NCI-H345 treated with DMSO at 0.1 percent for 48 hours (cell line): Measurements from ENCODE around the gene NTRK3.

Source experiments
- DNase-seq: peaks from one replicate; lab custom pipeline; 2025; ENCODE audit not compliant: unreplicated experiment; lab: John Stamatoyannopoulos, UW

NTRK3 gene

GRCh38 chr15:87906444-87906843 is 350.1 kb downstream of the NTRK3 start:
- DNase-seq = no peak

DNA sequence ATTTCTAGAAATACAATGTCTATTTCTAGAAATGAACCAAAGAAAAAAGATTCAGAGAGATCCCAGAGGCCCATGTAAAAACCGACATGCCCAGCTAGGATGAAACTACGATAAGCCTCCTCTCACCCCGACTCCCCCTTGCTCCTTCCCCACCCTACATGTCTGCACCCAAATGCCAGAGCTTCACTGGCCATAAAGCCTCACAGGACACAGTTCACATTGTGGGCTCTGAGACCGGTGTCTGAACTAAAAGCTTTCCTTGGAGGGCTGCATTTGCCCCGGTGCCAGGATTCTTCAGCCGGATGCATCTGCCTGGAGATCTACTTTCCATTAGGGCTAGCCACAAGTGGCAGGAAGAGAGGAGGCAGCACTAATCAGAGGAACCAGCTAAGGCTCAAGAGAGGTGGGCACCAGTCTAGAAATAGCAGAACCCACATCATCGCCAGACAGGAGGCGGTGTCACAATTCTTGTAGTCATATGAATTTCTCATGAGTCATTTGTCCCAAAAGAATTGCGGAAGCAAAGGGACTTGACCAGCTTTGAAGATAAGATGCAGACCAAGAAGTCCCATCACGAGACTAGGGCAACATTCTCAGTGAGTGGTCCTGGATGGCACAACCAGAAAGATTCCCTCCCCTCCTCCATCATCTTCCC is 353.6 kb downstream of the NTRK3 start:
- DNase-seq = no peak

GRCh38 chr15:87901926-87902690 is 354.4 kb downstream of the NTRK3 start:
- DNase-seq = no peak

GRCh38 chr15:87901008-87901407 is 355.5 kb downstream of the NTRK3 start:
- DNase-seq = no peak

DNA sequence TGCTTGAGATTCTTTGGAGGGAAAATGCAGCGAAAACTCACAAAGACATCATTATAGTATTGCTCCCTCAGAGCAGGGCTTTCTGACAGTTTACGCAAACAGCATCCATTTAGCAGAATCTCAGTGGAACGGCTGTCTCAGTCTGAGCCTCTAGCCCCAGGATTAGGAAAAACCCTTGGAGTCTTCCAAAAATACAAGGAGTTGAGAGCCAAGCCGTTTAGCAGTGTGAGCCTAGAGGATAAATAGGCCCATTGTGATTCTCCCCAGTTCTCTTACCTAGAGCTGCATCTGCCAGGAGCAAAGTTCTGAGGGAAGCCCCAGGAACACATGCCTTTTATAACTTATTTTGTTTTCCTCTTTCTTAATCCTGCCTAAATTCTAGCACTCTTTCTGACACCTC is 359.6 kb downstream of the NTRK3 start:
- no peak for DNase-seq

- no peak for DNase-seq
Observed at GRCh38 chr15:87887177-87887576, 369.4 kb downstream of the NTRK3 start.

- no peak for DNase-seq
Observed at GRCh38 chr15:87881026-87881425, 375.5 kb downstream of the NTRK3 start.

GRCh38 chr15:87877822-87878542 is 378.6 kb downstream of the NTRK3 start:
- DNase-seq = no peak

DNA sequence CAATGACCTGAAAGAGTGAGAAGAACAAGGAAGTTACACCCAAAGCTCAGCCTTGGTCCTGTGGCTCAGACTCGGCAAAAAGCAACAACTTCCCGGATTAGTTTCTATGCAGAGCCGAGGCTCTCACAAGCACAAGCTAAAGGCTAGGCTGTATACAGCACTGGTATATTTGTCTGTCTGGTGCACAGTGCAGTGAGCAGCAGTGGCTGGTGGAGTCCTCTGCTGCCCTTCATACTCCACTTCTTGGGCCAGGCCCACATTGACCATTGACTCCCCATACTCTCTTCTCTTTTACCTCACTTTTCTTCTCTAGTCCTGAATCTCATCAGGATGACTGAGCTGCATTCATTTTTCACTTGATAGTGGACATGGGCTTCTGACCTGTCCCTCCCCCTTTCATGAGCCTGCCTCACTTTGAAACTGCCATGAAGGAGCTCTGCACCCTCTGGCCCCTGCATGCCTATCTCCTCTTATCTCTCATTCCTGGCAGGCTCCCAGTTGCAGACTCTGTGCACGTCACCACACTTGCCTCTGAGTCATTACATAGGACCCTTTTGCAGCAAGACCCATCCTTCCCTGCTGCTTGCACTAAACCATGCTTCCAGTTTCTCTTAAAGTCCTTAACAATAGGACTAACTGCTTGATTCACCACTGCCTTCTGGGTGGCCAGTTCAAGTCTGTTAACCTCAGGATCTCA is 379.3 kb downstream of the NTRK3 start:
- DNase-seq = no peak

DNA sequence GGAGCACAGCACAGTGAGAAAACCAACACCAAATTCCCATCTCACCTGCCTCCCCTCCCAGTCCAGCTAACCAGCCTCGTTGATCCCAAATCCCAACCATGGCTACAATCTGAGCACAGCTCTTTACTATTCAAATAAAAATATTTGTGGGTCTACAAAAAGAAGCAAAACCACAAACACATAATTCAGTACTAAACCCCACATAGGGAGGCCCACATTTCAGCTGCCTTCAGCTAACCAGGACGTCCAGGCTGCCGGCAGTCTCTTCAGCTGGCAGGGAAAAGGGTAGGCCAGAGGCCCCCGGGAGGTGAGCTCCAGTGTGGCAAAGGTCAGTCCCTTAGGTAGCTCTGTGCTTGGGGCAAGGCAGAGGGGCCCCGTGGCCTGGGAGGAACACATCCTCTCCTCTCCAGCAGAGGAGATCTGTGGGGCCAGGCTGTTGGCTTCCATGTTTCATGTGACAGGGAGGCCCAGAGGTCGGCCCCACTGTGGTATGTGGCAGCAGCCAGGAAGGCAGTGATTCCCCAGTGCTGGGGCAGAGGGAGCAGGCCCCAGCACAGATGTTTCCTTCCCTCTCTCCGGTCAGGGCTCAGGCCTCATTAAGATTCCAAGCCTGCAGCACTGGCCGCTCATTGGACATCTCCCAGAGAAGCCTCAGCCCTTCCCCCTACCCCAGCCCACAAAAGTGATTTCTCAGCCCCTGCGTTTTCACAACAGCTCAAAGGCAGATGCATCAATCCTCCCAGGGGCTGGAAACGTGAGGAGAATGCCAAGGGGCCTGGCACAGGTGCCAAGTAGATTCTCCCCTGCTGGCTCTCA is 381.4 kb downstream of the NTRK3 start:
- no peak for DNase-seq

DNA sequence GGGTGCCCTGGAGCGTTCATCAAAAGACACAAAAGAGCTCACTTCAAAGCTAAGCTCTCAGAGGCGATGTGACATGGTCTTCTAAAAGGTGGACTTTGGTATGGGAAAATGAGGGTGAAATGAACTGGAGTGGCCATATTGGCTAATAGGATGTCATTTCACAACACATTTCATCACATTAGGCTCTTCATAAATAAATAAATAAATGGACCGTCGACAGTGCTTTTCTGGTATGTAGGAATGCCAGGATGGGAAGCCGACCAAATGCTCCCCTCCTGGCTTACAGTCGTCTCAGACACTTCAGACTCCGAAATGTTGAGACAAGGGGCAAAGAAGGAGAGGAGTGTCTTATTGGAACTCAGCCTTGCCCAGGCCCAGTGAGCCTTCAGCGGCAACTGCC is 383.0 kb downstream of the NTRK3 start:
- DNase-seq = no peak

GRCh38 chr15:87871731-87872320 is 384.7 kb downstream of the NTRK3 start:
- no peak for DNase-seq

- DNase-seq = no peak
Observed at GRCh38 chr15:87871258-87871681, 385.3 kb downstream of the NTRK3 start.

- no peak for DNase-seq
Observed at GRCh38 chr15:87866961-87867360, 389.6 kb downstream of the NTRK3 start.

GRCh38 chr15:87863152-87863551 is 393.4 kb downstream of the NTRK3 start:
- no peak for DNase-seq

- no peak for DNase-seq
Observed at GRCh38 chr15:87860743-87861142, 395.8 kb downstream of the NTRK3 start.

GRCh38 chr15:87858651-87859050 is 397.9 kb downstream of the NTRK3 start:
- no peak for DNase-seq

DNA sequence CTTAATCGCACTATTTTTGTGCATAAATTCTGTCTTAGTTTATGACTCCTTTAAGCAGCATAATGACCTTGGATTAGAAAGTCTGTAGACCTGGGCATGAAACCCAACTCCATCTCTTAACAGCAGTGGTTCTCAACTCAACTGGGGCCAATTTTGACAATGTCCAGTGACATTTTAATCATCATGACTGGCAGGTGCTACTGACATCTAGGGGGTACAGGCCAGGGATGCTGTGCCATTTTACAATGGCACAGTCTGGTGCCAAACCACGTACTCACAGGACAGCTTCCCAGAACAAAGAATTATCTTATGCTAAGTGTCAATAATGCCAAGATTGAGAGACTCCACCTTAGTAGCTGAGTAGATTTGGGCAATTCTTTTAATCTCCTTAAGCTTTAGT is 405.0 kb downstream of the NTRK3 start:
- DNase-seq = no peak

DNA sequence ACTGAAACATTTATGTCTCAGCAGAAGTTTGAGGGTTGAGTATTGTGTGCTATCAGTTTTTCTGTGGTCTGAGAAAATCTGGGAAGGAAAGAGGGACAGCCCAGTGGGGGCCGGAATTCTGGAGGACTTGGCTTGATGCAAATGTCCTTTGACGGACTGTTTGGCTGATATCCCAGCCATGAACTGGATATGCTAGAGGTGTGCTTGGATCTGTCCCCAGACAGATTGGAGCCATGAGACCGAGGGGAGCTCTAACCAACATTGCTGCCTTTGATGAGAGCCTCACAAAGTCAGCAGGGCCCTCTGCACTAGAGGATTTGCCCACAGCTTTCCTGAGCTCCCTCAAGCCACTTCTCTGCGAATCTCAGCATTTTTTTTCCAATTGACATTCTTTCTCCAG is 405.6 kb downstream of the NTRK3 start:
- no peak for DNase-seq

DNA sequence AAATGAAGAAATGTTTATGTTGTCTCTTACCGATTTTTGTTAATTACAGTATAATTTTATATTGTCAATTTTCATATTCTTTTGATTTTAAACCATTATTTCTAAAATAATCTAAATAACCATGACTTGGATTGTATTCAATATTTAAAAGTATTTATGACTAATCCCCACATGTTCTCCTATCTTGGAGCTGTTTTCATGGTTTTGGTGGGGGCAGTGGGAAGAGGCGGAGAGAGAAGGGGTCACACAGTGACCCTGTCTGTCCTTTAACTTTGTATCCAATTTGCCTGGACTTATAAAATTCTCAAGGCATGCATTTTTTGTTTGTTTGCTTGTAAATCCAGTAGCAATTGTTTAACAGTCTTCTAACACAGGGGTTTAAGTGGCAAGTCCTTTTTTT is 407.4 kb downstream of the NTRK3 start:
- no peak for DNase-seq
